Endothelial cell of umbilical vein (primary cell): Measurements from ENCODE around the gene MAML3. TPM values are rescaled to one million over a fixed set of nuclear protein-coding genes. Genes with fewer than 3 reads are reported as not detected.

Source experiments
- BruUV-seq: library from RNA; stranded (reverse); fragments of 400-500 nt; replicated peaks from 2 replicates; lab custom pipeline; 2021; lab: Mats Ljungman, UMichigan
- CTCF ChIA-PET: fragments of 300-600, 350-600 bp; sonication (Branson Sonifier 250); formaldehyde crosslinking; loops from one replicate; lab custom pipeline; 2021; ENCODE audit warnings: antibody characterized with exemption, inconsistent platforms; lab: Charles Lee
- POLR2A ChIA-PET: fragments of 300-600, 350-600 bp; sonication (Branson Sonifier 250); formaldehyde crosslinking; loops from one replicate; lab custom pipeline; 2021; ENCODE audit warnings: antibody characterized with exemption, inconsistent platforms; lab: Charles Lee
- DNase-seq: peaks from one replicate; pipeline ENCODE4 v3.0.0-alpha.2; 2011; ENCODE audit warnings: low read depth, low spot score
- FAIRE-seq: peaks from 2 replicates; lab custom pipeline; 2011; peaks lifted over from hg19 to GRCh38; lab: Jason Lieb, UNC
- H2AFZ ChIP-seq: 2 replicates; pipeline ENCODE4 v1.6.0; 2012; ENCODE audit warnings: low read depth, low read length, control low read depth, inconsistent platforms
- H3K27ac ChIP-seq: 2 replicates; pipeline ENCODE4 v1.5.1; 2011; ENCODE audit warnings: low read depth, mild to moderate bottlenecking, control low read depth, low read length, moderate library complexity; ENCODE audit not compliant: insufficient read depth
- H3K27me3 ChIP-seq, 2 experiments: 2 replicates each; pipeline versions ENCODE4 v1.6.0 to v1.6.1; 2011; ENCODE audit warnings: low read length in 2 of 2, mixed read lengths in 1 of 2; ENCODE audit not compliant: control insufficient read depth in 2 of 2, insufficient read depth in 2 of 2
- H3K36me3 ChIP-seq, 2 experiments: 2 replicates in 1 of 2; 3 replicates in 1 of 2; pipeline ENCODE4 v1.5.1; 2011; ENCODE audit warnings: low read length in 2 of 2, mild to moderate bottlenecking in 1 of 2, moderate library complexity in 1 of 2; ENCODE audit not compliant: control insufficient read depth in 2 of 2, insufficient read depth in 2 of 2; ENCODE audit errors: extremely low read depth in 1 of 2
- H3K4me1 ChIP-seq: 3 replicates; pipeline ENCODE4 v1.5.1; 2011; ENCODE audit warnings: mild to moderate bottlenecking, low read length; ENCODE audit not compliant: control insufficient read depth, insufficient read depth; ENCODE audit errors: extremely low read depth
- H3K4me2 ChIP-seq: 2 replicates; pipeline ENCODE4 v1.6.1; 2011; ENCODE audit warnings: low read length, control low read depth, mixed read lengths; ENCODE audit not compliant: insufficient read depth
- H3K4me3 ChIP-seq, 3 experiments: fragments of 200-600 bp in 1 of 3; sonication (generic), shearing (Covaris generic) in 1 of 3; replicated peaks in 1 of 3; 2 replicates each; pipeline ENCODE4 v1.5.1; 2011 to 2016; ENCODE audit warnings: control low read depth in 3 of 3, low read length in 3 of 3, mild to moderate bottlenecking in 2 of 3, inconsistent platforms in 1 of 3, low read depth in 1 of 3, moderate library complexity in 1 of 3; ENCODE audit not compliant: insufficient read depth in 1 of 3
- H3K79me2 ChIP-seq: 2 replicates; pipeline ENCODE4 v1.6.0; 2012; ENCODE audit warnings: low read length, inconsistent platforms; ENCODE audit not compliant: control insufficient read depth, insufficient read depth
- H3K9ac ChIP-seq: replicated peaks from 2 replicates; pipeline ENCODE3; 2011; ENCODE audit warnings: low read length, control low read depth; ENCODE audit not compliant: insufficient read depth; ENCODE audit errors: extremely low read depth
- H3K9me1 ChIP-seq: replicated peaks from 3 replicates; pipeline ENCODE4 v1.6.0; 2011; ENCODE audit warnings: mild to moderate bottlenecking, low read length; ENCODE audit not compliant: control insufficient read depth, insufficient read depth; ENCODE audit errors: extremely low read depth
- H3K9me3 ChIP-seq: replicated peaks from 2 replicates; pipeline ENCODE4 v1.5.1; 2012; ENCODE audit warnings: low read length, inconsistent platforms; ENCODE audit not compliant: control insufficient read depth, insufficient read depth
- H4K20me1 ChIP-seq: replicated peaks from 2 replicates; pipeline ENCODE3; 2011; ENCODE audit warnings: mild to moderate bottlenecking, low read length; ENCODE audit not compliant: control insufficient read depth, insufficient read depth; ENCODE audit errors: extremely low read depth
- EZH2 ChIP-seq: IDR thresholded peaks from 2 replicates; pipeline ENCODE4 v1.6.1; 2012; ENCODE audit warnings: borderline replicate concordance, low read depth, mild to moderate bottlenecking, moderate library complexity, low read length, inconsistent platforms; ENCODE audit not compliant: severe bottlenecking
- FOS ChIP-seq: IDR thresholded peaks from 2 replicates; pipeline ENCODE4 v1.6.1; 2011; ENCODE audit warnings: mild to moderate bottlenecking, low read length, moderate library complexity, borderline replicate concordance; ENCODE audit not compliant: insufficient read depth
- GATA2 ChIP-seq: IDR thresholded peaks from 2 replicates; pipeline ENCODE4 v1.7.0; 2011; ENCODE audit warnings: low read depth, mild to moderate bottlenecking, moderate library complexity, mixed read lengths, low read length; ENCODE audit not compliant: insufficient read length, insufficient read depth
- JUN ChIP-seq: IDR thresholded peaks from 2 replicates; pipeline ENCODE4 v1.6.1; 2011; ENCODE audit warnings: borderline replicate concordance, low read depth; ENCODE audit not compliant: insufficient read length, insufficient read depth
- MYC ChIP-seq: IDR thresholded peaks from one replicate; pipeline ENCODE4 v1.6.1; 2011; ENCODE audit warnings: mild to moderate bottlenecking, low read depth, low read length
- POLR2A ChIP-seq: IDR thresholded peaks from 2 replicates; pipeline ENCODE4 v1.6.1; 2012; ENCODE audit warnings: low read depth, mild to moderate bottlenecking, control low read depth, low read length
- POLR2AphosphoS5 ChIP-seq: IDR thresholded peaks from 2 replicates; pipeline ENCODE4 v1.6.1; 2012; ENCODE audit warnings: low read depth, mild to moderate bottlenecking, control low read depth, low read length, moderate library complexity; ENCODE audit not compliant: insufficient read depth
- dilution Hi-C: fragments of 300-500 bp; cut with MboI; formaldehyde crosslinking; loops from one replicate; pipeline ENCODE4 v1.15.0; 2019; ENCODE audit warnings: low sequenced_read_pairs; ENCODE audit not compliant: extremely low pct_ligation_motif_present
- intact Hi-C: fragments of 100-400 bp; cut with micrococcal nuclease; formaldehyde crosslinking; loops from one replicate; pipeline ENCODE4 v1.10.0; 2022
- polyA plus RNA-seq, 4 experiments: library from polyadenylated mRNA; depleted of rRNA in 3 of 4; stranded (reverse) in 3 of 4; unstranded in 1 of 4; fragments of >200 nt; gene quantifications; 2 replicates each; pipeline versions ENCODE4 v1.2.1 to v1.2.3, GENCODE V29; 2011 to 2012; ENCODE audit warnings: missing spikeins in 1 of 4
- total RNA-seq: library from RNA; stranded (reverse); gene quantifications from 2 replicates; pipeline ENCODE4 v1.2.3, GENCODE V29; 2021
- TF ChIP-seq, protein P1 (sequence below), 2 donors: IDR thresholded peaks; 1 replicate in 1 of 2; 2 replicates in 1 of 2; pipeline ENCODE4 v1.5.1; 2011; ENCODE audit warnings: low read length in 2 of 2, mild to moderate bottlenecking in 2 of 2, moderate library complexity in 2 of 2, control low read depth in 1 of 2, inconsistent platforms in 1 of 2, low read depth in 1 of 2; ENCODE audit not compliant: insufficient read depth in 1 of 2; ENCODE audit errors: extremely low read depth in 1 of 2
- TF ChIP-seq, protein P2 (sequence below): IDR thresholded peaks from 2 replicates; pipeline ENCODE4 v1.6.1; 2011; ENCODE audit not compliant: insufficient read depth, insufficient read length

MAML3 gene
- total and polyA plus RNA-seq, 2 donors (not counting 3 experiments of a cell fraction or from before 2014, with no cell fraction given), result 14.0 to 20.3 TPM

DNA sequence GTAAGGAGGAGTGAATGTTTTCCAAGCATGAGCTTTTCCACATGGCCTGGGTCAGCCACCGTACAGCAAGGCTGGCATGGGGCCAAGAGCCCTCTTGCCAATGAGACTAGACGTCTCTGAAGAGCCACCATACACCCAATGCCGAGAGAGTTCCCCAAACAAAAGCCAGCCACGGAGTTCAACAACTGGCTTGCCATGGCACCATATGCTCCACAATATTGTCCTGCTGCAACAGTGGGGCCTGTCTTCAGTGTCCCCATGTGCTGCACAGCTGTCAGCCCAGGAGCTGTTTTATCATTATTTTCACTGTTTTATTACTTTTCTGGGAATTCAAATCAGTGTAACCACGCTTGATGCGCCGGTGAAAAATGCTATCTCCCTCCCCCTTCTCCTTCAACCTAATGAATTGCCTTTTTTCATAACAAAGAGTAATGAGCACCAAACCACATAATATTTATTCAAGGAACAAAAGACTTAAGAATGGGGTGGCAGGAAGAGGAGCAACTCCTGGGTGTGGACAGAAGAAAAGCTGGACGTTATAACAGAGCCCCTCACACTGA, 18.4 kb downstream of the MAML3 start:
- ChIA-PET CTCF (interaction anchor here (1.1 to 1.5 kb wide), 3 partner anchors 12 to 195 kb away, joined by 3 read pairs; no protein-coding TSS in a partner anchor), POLR2A (no interaction called here)
- H3K9ac ChIP-seq, result no peak overlapping the region
- TF ChIP-seq POLR2A, result no peak
- no peak for TF ChIP-seq POLR2AphosphoS5
- TF ChIP-seq FOS, result no peak
- TF ChIP-seq, protein P1, sequence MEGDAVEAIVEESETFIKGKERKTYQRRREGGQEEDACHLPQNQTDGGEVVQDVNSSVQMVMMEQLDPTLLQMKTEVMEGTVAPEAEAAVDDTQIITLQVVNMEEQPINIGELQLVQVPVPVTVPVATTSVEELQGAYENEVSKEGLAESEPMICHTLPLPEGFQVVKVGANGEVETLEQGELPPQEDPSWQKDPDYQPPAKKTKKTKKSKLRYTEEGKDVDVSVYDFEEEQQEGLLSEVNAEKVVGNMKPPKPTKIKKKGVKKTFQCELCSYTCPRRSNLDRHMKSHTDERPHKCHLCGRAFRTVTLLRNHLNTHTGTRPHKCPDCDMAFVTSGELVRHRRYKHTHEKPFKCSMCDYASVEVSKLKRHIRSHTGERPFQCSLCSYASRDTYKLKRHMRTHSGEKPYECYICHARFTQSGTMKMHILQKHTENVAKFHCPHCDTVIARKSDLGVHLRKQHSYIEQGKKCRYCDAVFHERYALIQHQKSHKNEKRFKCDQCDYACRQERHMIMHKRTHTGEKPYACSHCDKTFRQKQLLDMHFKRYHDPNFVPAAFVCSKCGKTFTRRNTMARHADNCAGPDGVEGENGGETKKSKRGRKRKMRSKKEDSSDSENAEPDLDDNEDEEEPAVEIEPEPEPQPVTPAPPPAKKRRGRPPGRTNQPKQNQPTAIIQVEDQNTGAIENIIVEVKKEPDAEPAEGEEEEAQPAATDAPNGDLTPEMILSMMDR (IDR thresholded peaks at IDR 0.05; ENCODE audit: extremely low read depth in 1 of 2, insufficient read depth in 1 of 2, low read depth in 1 of 2, low read length in 2 of 2), result no peak
- TF ChIP-seq GATA2, result no peak
- TF ChIP-seq, protein P2, sequence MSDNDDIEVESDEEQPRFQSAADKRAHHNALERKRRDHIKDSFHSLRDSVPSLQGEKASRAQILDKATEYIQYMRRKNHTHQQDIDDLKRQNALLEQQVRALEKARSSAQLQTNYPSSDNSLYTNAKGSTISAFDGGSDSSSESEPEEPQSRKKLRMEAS, result no peak
- TF ChIP-seq JUN, result no peak
- no peak for TF ChIP-seq MYC
- TF ChIP-seq EZH2, result no peak
- H3K79me2 ChIP-seq, result peaks cover 17% of the 10 kb centered on the region
- no peaks in the 10 kb centered on the region for H4K20me1 ChIP-seq
- H3K27ac ChIP-seq, result no peak overlapping the region
- H3K4me3 ChIP-seq, result no peak overlapping the region
- H3K4me2 ChIP-seq, result no peak overlapping the region
- FAIRE-seq (peak; percentile 4), DNase-seq (peak; percentile 48)
- no peaks in the 10 kb centered on the region for H3K36me3 ChIP-seq
- H3K27me3 ChIP-seq, result no peaks in the 10 kb centered on the region
- H3K9me3 ChIP-seq, result no peaks in the 10 kb centered on the region
- no TSS peak for BruUV-seq
- H2AFZ ChIP-seq, result peak overlapping the region; percentile 6
- intact Hi-C loops (no loop called here), dilution Hi-C loops (no loop called here)
- no peaks in the 10 kb centered on the region for H3K9me1 ChIP-seq
- H3K4me1 ChIP-seq, result peaks cover 23% of the 10 kb centered on the region
